HEK293 (cell line): ENCODE results near the gene HMG20B.

Source experiments
- CTCF ChIA-PET: fragments of 350-600 bp; formaldehyde crosslinking; extraction: SDS; loops from one replicate; lab custom pipeline; 2021; ENCODE audit warnings: antibody characterized with exemption; lab: Yijun Ruan, JAX
- POLR2A ChIA-PET: fragments of 300-600 bp; formaldehyde crosslinking; extraction: SDS; loops from one replicate; lab custom pipeline; 2020; ENCODE audit warnings: antibody characterized with exemption, inconsistent platforms; lab: Yijun Ruan, JAX
- H3K27ac ChIP-seq: fragments of 200-500 bp; sonication (Bioruptor generic); 2 replicates; pipeline ENCODE4 v1.5.1; 2014; ENCODE audit warnings: low read depth, low read length, control low read depth, inconsistent platforms; ENCODE audit errors: extremely low read depth
- H3K36me3 ChIP-seq, 2 experiments: fragments of 200-500 bp in 1 of 2; sonication (Bioruptor generic) in 1 of 2; 1 replicate in 1 of 2; 2 replicates in 1 of 2; pipeline ENCODE4 v1.5.1; 2014 to 2017; ENCODE audit warnings: inconsistent platforms in 2 of 2, low read length in 2 of 2; ENCODE audit not compliant: control insufficient read depth in 2 of 2, insufficient read depth in 1 of 2
- H3K4me1 ChIP-seq: fragments of 200-500 bp; sonication (Bioruptor generic); 2 replicates; pipeline ENCODE4 v1.5.1; 2014; ENCODE audit warnings: mild to moderate bottlenecking, low read length, inconsistent platforms; ENCODE audit not compliant: control insufficient read depth, insufficient read depth
- H3K4me3 ChIP-seq: 2 replicates; pipeline ENCODE4 v1.5.1; 2011; ENCODE audit warnings: low read depth, mild to moderate bottlenecking, control low read depth, low read length, moderate library complexity
- H3K9me3 ChIP-seq: fragments of 200-500 bp; sonication (Bioruptor generic); 2 replicates; pipeline ENCODE4 v1.5.1; 2014; ENCODE audit warnings: low read depth, low read length, inconsistent platforms; ENCODE audit not compliant: control insufficient read depth, insufficient read depth
- AEBP2 ChIP-seq: fragments of 450-650 bp; formaldehyde crosslinking; IDR thresholded peaks from 2 replicates; pipeline ENCODE4 v1.5.1; 2016; ENCODE audit warnings: missing biosample characterization, missing genetic modification characterization, borderline replicate concordance
- GLI2 ChIP-seq: fragments of 450-650 bp; formaldehyde crosslinking; IDR thresholded peaks from 2 replicates; pipeline ENCODE4; 2017; ENCODE audit warnings: missing biosample characterization, missing genetic modification characterization, low read depth, borderline replicate concordance
- GLIS2 ChIP-seq: fragments of 450-650 bp; formaldehyde crosslinking; IDR thresholded peaks from 2 replicates; pipeline ENCODE4 v1.5.1; 2016; ENCODE audit warnings: missing biosample characterization, missing genetic modification characterization
- KLF7 ChIP-seq: fragments of 450-650 bp; formaldehyde crosslinking; IDR thresholded peaks from 2 replicates; pipeline ENCODE4 v1.5.1; 2016; ENCODE audit warnings: missing biosample characterization, missing genetic modification characterization, borderline replicate concordance
- MYNN ChIP-seq: fragments of 450-650 bp; formaldehyde crosslinking; IDR thresholded peaks from 2 replicates; pipeline ENCODE4 v1.5.1; 2016; ENCODE audit warnings: missing biosample characterization, missing genetic modification characterization, borderline replicate concordance
- OSR2 ChIP-seq: fragments of 450-650 bp; formaldehyde crosslinking; IDR thresholded peaks from 2 replicates; pipeline ENCODE4 v1.5.1; 2016; ENCODE audit warnings: missing biosample characterization, missing genetic modification characterization
- RBAK ChIP-seq: fragments of 450-650 bp; formaldehyde crosslinking; IDR thresholded peaks from 2 replicates; pipeline ENCODE4 v1.5.1; 2016; ENCODE audit warnings: missing biosample characterization, missing genetic modification characterization
- SCRT2 ChIP-seq: fragments of 450-650 bp; formaldehyde crosslinking; IDR thresholded peaks from 2 replicates; pipeline ENCODE4 v1.5.1; 2016; ENCODE audit warnings: missing biosample characterization, missing genetic modification characterization
- YY1 ChIP-seq: fragments of 450-650 bp; formaldehyde crosslinking; IDR thresholded peaks from 2 replicates; pipeline ENCODE4 v1.5.1; 2018; ENCODE audit warnings: missing biosample characterization, missing genetic modification characterization
- ZBTB17 ChIP-seq: fragments of 450-650 bp; formaldehyde crosslinking; IDR thresholded peaks from 2 replicates; pipeline ENCODE4 v1.5.1; 2016; ENCODE audit warnings: missing biosample characterization, missing genetic modification characterization
- ZBTB44 ChIP-seq: fragments of 450-650 bp; IDR thresholded peaks from 2 replicates; pipeline ENCODE4 v1.5.1; 2018; ENCODE audit warnings: missing biosample characterization, mild to moderate bottlenecking, missing genetic modification characterization
- ZBTB48 ChIP-seq: fragments of 450-650 bp; formaldehyde crosslinking; IDR thresholded peaks from 2 replicates; pipeline ENCODE4 v1.5.1; 2016; ENCODE audit warnings: missing biosample characterization, missing genetic modification characterization
- ZFP41 ChIP-seq: fragments of 450-650 bp; formaldehyde crosslinking; IDR thresholded peaks from 2 replicates; pipeline ENCODE4 v1.5.1; 2016; ENCODE audit warnings: missing biosample characterization, missing genetic modification characterization, borderline replicate concordance
- ZFP69B ChIP-seq: fragments of 450-650 bp; formaldehyde crosslinking; IDR thresholded peaks from 2 replicates; pipeline ENCODE4 v1.5.1; 2016; ENCODE audit warnings: missing biosample characterization, missing genetic modification characterization
- ZNF121 ChIP-seq: fragments of 450-650 bp; formaldehyde crosslinking; IDR thresholded peaks from 2 replicates; pipeline ENCODE4 v1.5.1; 2016; ENCODE audit warnings: missing biosample characterization, missing genetic modification characterization
- ZNF140 ChIP-seq: fragments of 450-650 bp; formaldehyde crosslinking; IDR thresholded peaks from 2 replicates; pipeline ENCODE4 v1.5.1; 2016; ENCODE audit warnings: missing biosample characterization, missing genetic modification characterization
- ZNF148 ChIP-seq: fragments of 450-650 bp; formaldehyde crosslinking; IDR thresholded peaks from 2 replicates; pipeline ENCODE4 v1.5.0; 2017; ENCODE audit warnings: missing biosample characterization, missing genetic modification characterization, borderline replicate concordance
- ZNF157 ChIP-seq: fragments of 450-650 bp; formaldehyde crosslinking; IDR thresholded peaks from 2 replicates; pipeline ENCODE4 v1.5.1; 2016; ENCODE audit warnings: missing biosample characterization, missing genetic modification characterization
- ZNF16 ChIP-seq: fragments of 450-650 bp; formaldehyde crosslinking; IDR thresholded peaks from 2 replicates; pipeline ENCODE4 v1.5.1; 2016; ENCODE audit warnings: low read depth, missing biosample characterization, missing genetic modification characterization
- ZNF169 ChIP-seq: fragments of 450-650 bp; formaldehyde crosslinking; IDR thresholded peaks from 2 replicates; pipeline ENCODE4 v1.5.1; 2016; ENCODE audit warnings: missing biosample characterization, missing genetic modification characterization
- ZNF223 ChIP-seq: fragments of 450-650 bp; formaldehyde crosslinking; IDR thresholded peaks from 2 replicates; pipeline ENCODE4 v1.5.1; 2016; ENCODE audit warnings: missing biosample characterization, missing genetic modification characterization
- ZNF266 ChIP-seq: fragments of 450-650 bp; formaldehyde crosslinking; IDR thresholded peaks from 2 replicates; pipeline ENCODE4 v1.5.1; 2016; ENCODE audit warnings: missing biosample characterization, missing genetic modification characterization, low read depth
- ZNF292 ChIP-seq: fragments of 450-650 bp; formaldehyde crosslinking; IDR thresholded peaks from 2 replicates; pipeline ENCODE4 v1.5.1; 2016; ENCODE audit warnings: low read depth, missing biosample characterization, missing genetic modification characterization, borderline replicate concordance
- ZNF394 ChIP-seq: fragments of 450-650 bp; formaldehyde crosslinking; IDR thresholded peaks from 2 replicates; pipeline ENCODE4 v1.5.1; 2016; ENCODE audit warnings: missing biosample characterization, missing genetic modification characterization, mild to moderate bottlenecking, moderate library complexity, borderline replicate concordance
- ZNF600 ChIP-seq: fragments of 450-650 bp; formaldehyde crosslinking; IDR thresholded peaks from 2 replicates; pipeline ENCODE4 v1.5.1; 2016; ENCODE audit warnings: missing biosample characterization, missing genetic modification characterization
- ZNF664 ChIP-seq: fragments of 450-650 bp; formaldehyde crosslinking; IDR thresholded peaks from 2 replicates; pipeline ENCODE4 v1.5.1; 2016; ENCODE audit warnings: missing biosample characterization, missing genetic modification characterization
- ZNF692 ChIP-seq: fragments of 450-650 bp; formaldehyde crosslinking; IDR thresholded peaks from 2 replicates; pipeline ENCODE4 v1.5.1; 2016; ENCODE audit warnings: missing biosample characterization, missing genetic modification characterization
- ZNF792 ChIP-seq: fragments of 450-650 bp; formaldehyde crosslinking; IDR thresholded peaks from 2 replicates; pipeline ENCODE4 v1.5.1; 2016; ENCODE audit warnings: missing biosample characterization, missing genetic modification characterization
- ZSCAN23 ChIP-seq: fragments of 450-650 bp; formaldehyde crosslinking; IDR thresholded peaks from 2 replicates; pipeline ENCODE4 v1.5.1; 2016; ENCODE audit warnings: missing biosample characterization, missing genetic modification characterization

The HMG20B gene

GRCh38 chr19:3533033-3533432, 39.7 kb upstream of the HMG20B start:
- no peak overlapping the region for H3K4me3 ChIP-seq
- ChIA-PET CTCF (interaction anchor here (0.6 kb wide), 1 partner anchor 30 kb away, joined by 3 read pairs; no protein-coding TSS in a partner anchor), POLR2A (no interaction called here)
- no peak overlapping the region for H3K27ac ChIP-seq
- H3K4me1 ChIP-seq: no peaks in the 10 kb centered on the region
- TF ChIP-seq ZNF600 (tag by site-specific recombination) (0 out of 2 replicates have a peak, but pooled peaks have one; percentile 23), RBAK (no peak), ZNF292 (tag by site-specific recombination) (no peak), ZFP69B (0 out of 2 replicates have a peak, but pooled peaks have one; percentile 26), SCRT2 (tag by site-specific recombination) (0 out of 2 replicates have a peak, but pooled peaks have one; percentile 16), ZNF148 (no peak)
- TF ChIP-seq, all 188 proteins: peak for 3
- Histone ChIP-seq H3K9me3 (no peaks in the 10 kb centered on the region), H3K36me3 (peaks cover 0 to 73% of the 10 kb centered on the region in 2 experiments; a peak in 2 of 3 replicates)

- ChIA-PET CTCF (interaction anchor here (0.6 kb wide), 2 partner anchors 11 to 30 kb away, joined by 3 to 4 read pairs; no protein-coding TSS in a partner anchor), POLR2A (interaction anchor here (0.5 kb wide), 1 partner anchor 46 kb away, joined by 5 read pairs; no protein-coding TSS in a partner anchor)
- peaks cover 0 to 71% of the 10 kb centered on the region in 2 experiments; a peak in 2 of 3 replicates for H3K36me3 ChIP-seq
- no peak overlapping the region for H3K4me3 ChIP-seq
- H3K9me3 ChIP-seq: no peaks in the 10 kb centered on the region
- H3K27ac ChIP-seq: no peak overlapping the region
- no peaks in the 10 kb centered on the region for H3K4me1 ChIP-seq
- TF ChIP-seq ZNF692 (tag by site-specific recombination) (no peak), GLIS2 (tag by site-specific recombination) (no peak), YY1 (tag by site-specific recombination) (no peak), OSR2 (no peak), ZNF266 (tag by site-specific recombination) (no peak), AEBP2 (tag by site-specific recombination) (no peak), KLF7 (no peak), ZNF140 (tag by site-specific recombination) (no peak), ZNF600 (tag by site-specific recombination) (0 out of 2 replicates have a peak, but pooled peaks have one; percentile 5), ZNF121 (tag by site-specific recombination) (peak; percentile 90), ZNF223 (no peak), ZNF16 (no peak), ZNF169 (tag by site-specific recombination) (no peak), ZNF664 (peak; percentile 67; the same call in 1 of the 2 replicates), ZBTB48 (no peak), ZSCAN23 (tag by site-specific recombination) (no peak), GLI2 (tag by site-specific recombination) (no peak), MYNN (tag by site-specific recombination) (no peak), ZFP41 (no peak), ZNF792 (tag by site-specific recombination) (no peak), ZNF394 (no peak), ZBTB17 (tag by site-specific recombination) (no peak), ZNF157 (tag by site-specific recombination) (no peak), ZBTB44 (no peak)
These were observed 39.1 kb upstream of the HMG20B start for GRCh38 chr19:3533563-3534216.
